ENCODE measurements around the gene NAA40.

DNA sequence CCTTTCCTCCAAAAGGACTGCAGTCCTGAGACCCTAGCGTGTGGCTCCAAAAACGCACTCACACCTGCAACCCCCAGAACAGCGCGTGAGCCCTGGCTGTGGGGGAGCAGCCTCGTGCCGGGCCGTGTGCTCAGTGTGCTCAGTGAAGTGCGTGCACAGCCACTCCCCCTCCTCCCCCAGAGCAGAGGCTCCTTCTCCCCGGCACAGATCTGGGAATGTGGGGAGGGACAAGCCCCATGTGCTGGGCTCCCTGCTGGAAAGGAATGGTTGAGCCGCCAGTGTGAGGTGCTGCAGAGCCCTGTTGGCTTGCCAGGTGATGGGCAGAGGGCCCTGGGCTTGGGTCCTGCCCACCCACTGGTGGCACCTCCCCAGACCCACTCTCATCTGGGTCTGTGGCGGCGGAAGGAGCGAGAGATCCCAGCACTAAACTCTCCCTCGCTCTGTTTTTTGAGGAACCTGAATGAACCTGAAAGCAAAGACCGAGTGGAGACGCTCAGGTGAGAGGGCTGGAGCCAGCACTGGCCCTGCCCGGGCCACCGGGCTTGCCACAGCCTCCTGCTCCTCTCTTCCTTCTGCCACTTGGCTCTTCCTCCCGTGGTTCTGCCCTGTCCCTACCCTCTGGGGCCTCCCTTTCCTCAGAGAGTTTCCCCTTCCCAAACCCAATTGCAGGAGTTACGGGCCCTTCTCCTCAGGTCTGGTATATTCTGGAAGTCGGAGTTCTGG is 30.8 kb upstream of the NAA40 start:
- TF ChIP-seq, protein P1, sequence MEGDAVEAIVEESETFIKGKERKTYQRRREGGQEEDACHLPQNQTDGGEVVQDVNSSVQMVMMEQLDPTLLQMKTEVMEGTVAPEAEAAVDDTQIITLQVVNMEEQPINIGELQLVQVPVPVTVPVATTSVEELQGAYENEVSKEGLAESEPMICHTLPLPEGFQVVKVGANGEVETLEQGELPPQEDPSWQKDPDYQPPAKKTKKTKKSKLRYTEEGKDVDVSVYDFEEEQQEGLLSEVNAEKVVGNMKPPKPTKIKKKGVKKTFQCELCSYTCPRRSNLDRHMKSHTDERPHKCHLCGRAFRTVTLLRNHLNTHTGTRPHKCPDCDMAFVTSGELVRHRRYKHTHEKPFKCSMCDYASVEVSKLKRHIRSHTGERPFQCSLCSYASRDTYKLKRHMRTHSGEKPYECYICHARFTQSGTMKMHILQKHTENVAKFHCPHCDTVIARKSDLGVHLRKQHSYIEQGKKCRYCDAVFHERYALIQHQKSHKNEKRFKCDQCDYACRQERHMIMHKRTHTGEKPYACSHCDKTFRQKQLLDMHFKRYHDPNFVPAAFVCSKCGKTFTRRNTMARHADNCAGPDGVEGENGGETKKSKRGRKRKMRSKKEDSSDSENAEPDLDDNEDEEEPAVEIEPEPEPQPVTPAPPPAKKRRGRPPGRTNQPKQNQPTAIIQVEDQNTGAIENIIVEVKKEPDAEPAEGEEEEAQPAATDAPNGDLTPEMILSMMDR (IDR thresholded peaks at IDR 0.05; ENCODE audit: low read depth, low read length, poor library complexity, severe bottlenecking) = no peak
- TF ChIP-seq EZH2phosphoT487 (IDR thresholded peaks at IDR 0.05; ENCODE audit: borderline replicate concordance, low read length) = no peak

Measured in DOHH2 (cell line).